ENCODE data around the gene CDK5RAP2. TPM values are rescaled to one million over a fixed set of nuclear protein-coding genes. Genes with fewer than 3 reads are reported as not detected.
"Not testable (repeated sequence)": the region's sequence is repeated elsewhere in the genome, so short reads cannot be mapped to it uniquely, and the experiment has no call there.

The CDK5RAP2 gene
- total and polyA plus RNA-seq, 2 experiments from 2014 or later: 23.9 to 30.9 TPM

GRCh38 chr9:120507936-120508510, 71.9 kb downstream of the CDK5RAP2 start:
- Histone ChIP-seq H4K20me1 (ENCODE audit: insufficient read depth, poor library complexity, severe bottlenecking) (no peaks in the 10 kb centered on the region), H2AFZ (no peak overlapping the region), H3K36me3 (replicated peaks; ENCODE audit: insufficient read depth, low read depth) (no peaks in the 10 kb centered on the region), H3K27ac (no peak overlapping the region), H3K4me1 (ENCODE audit: insufficient read depth) (no peaks in the 10 kb centered on the region), H3K79me2 (no peaks in the 10 kb centered on the region), H3K4me2 (no peak overlapping the region), H3K4me3 (no peak overlapping the region), H3K9me3 (ENCODE audit: low read depth) (no peaks in the 10 kb centered on the region), H3K9me2 (replicated peaks; ENCODE audit: insufficient read depth) (no peaks in the 10 kb centered on the region), H3K27me3 (no peaks in the 10 kb centered on the region)
- TF ChIP-seq EZH2 (IDR thresholded peaks at IDR 0.05; ENCODE audit: borderline replicate concordance): no peak
- no peak for TF ChIP-seq CTCF (IDR thresholded peaks at IDR 0.05; ENCODE audit: poor library complexity)
- no peak for TF ChIP-seq EZH2phosphoT487 (IDR thresholded peaks at IDR 0.05; ENCODE audit: low read depth, severe bottlenecking, unreplicated experiment)
- WGBS (ENCODE audit: low lambda C conversion rate, missing lambda C conversion rate): 69% methylated on average over 3 of the region's 3 CpGs
- no peak for DNase-seq (ENCODE audit: low spot score)

- Histone ChIP-seq H3K4me1 (ENCODE audit: insufficient read depth) (no peaks in the 10 kb centered on the region), H4K20me1 (ENCODE audit: insufficient read depth, poor library complexity, severe bottlenecking) (no peaks in the 10 kb centered on the region), H3K27me3 (no peaks in the 10 kb centered on the region), H3K27ac (no peak overlapping the region), H3K4me3 (no peak overlapping the region), H3K9me3 (ENCODE audit: low read depth) (no peaks in the 10 kb centered on the region), H2AFZ (no peak overlapping the region), H3K4me2 (no peak overlapping the region), H3K9me2 (replicated peaks; ENCODE audit: insufficient read depth) (no peaks in the 10 kb centered on the region), H3K36me3 (replicated peaks; ENCODE audit: insufficient read depth, low read depth) (no peaks in the 10 kb centered on the region), H3K79me2 (no peaks in the 10 kb centered on the region)
- TF ChIP-seq EZH2 (IDR thresholded peaks at IDR 0.05; ENCODE audit: borderline replicate concordance): no peak
- no peak for TF ChIP-seq CTCF (IDR thresholded peaks at IDR 0.05; ENCODE audit: poor library complexity)
- TF ChIP-seq EZH2phosphoT487 (IDR thresholded peaks at IDR 0.05; ENCODE audit: low read depth, severe bottlenecking, unreplicated experiment): no peak
- DNase-seq (ENCODE audit: low spot score): no peak
- 96% methylated on average over 4 of the region's 4 CpGs for WGBS (ENCODE audit: low lambda C conversion rate, missing lambda C conversion rate)
Measured at GRCh38 chr9:120505186-120505585, 74.8 kb downstream of the CDK5RAP2 start.

GRCh38 chr9:120500733-120501132, 79.2 kb downstream of the CDK5RAP2 start:
- TF ChIP-seq EZH2 (IDR thresholded peaks at IDR 0.05; ENCODE audit: borderline replicate concordance) (no peak), CTCF (IDR thresholded peaks at IDR 0.05; ENCODE audit: poor library complexity) (no peak), EZH2phosphoT487 (IDR thresholded peaks at IDR 0.05; ENCODE audit: low read depth, severe bottlenecking, unreplicated experiment) (no peak)
- H2AFZ ChIP-seq: no peak overlapping the region
- no peaks in the 10 kb centered on the region for H3K27me3 ChIP-seq
- H3K9me3 ChIP-seq (ENCODE audit: low read depth): no peaks in the 10 kb centered on the region
- no peak overlapping the region for H3K4me2 ChIP-seq
- H3K27ac ChIP-seq: no peak overlapping the region
- DNase-seq (ENCODE audit: low spot score): no peak
- no peaks in the 10 kb centered on the region for H3K9me2 ChIP-seq (replicated peaks; ENCODE audit: insufficient read depth)
- no peaks in the 10 kb centered on the region for H4K20me1 ChIP-seq (ENCODE audit: insufficient read depth, poor library complexity, severe bottlenecking)
- no peaks in the 10 kb centered on the region for H3K79me2 ChIP-seq
- H3K4me1 ChIP-seq (ENCODE audit: insufficient read depth): no peaks in the 10 kb centered on the region
- 94% methylated on average over 5 of the region's 5 CpGs for WGBS (ENCODE audit: low lambda C conversion rate, missing lambda C conversion rate)
- H3K4me3 ChIP-seq: no peak overlapping the region
- H3K36me3 ChIP-seq (replicated peaks; ENCODE audit: insufficient read depth, low read depth): no peaks in the 10 kb centered on the region

- not testable (repeated sequence) for H3K4me3 ChIP-seq; H3K9me2 ChIP-seq (replicated peaks; ENCODE audit: insufficient read depth); H4K20me1 ChIP-seq (ENCODE audit: insufficient read depth, poor library complexity, severe bottlenecking); H3K4me2 ChIP-seq; H3K27ac ChIP-seq; DNase-seq (ENCODE audit: low spot score); H3K36me3 ChIP-seq (replicated peaks; ENCODE audit: insufficient read depth, low read depth); H3K79me2 ChIP-seq; H2AFZ ChIP-seq; H3K9me3 ChIP-seq (ENCODE audit: low read depth); H3K4me1 ChIP-seq (ENCODE audit: insufficient read depth); H3K27me3 ChIP-seq
- WGBS (ENCODE audit: low lambda C conversion rate, missing lambda C conversion rate): 84% methylated on average over 5 of the region's 5 CpGs
Measured at GRCh38 chr9:120497865-120498264, 82.1 kb downstream of the CDK5RAP2 start.

- not testable (repeated sequence) for DNase-seq (ENCODE audit: low spot score); H3K9me3 ChIP-seq (ENCODE audit: low read depth); H2AFZ ChIP-seq; H3K4me2 ChIP-seq; H3K9me2 ChIP-seq (replicated peaks; ENCODE audit: insufficient read depth); H3K4me1 ChIP-seq (ENCODE audit: insufficient read depth); H3K27ac ChIP-seq; H4K20me1 ChIP-seq (ENCODE audit: insufficient read depth, poor library complexity, severe bottlenecking); H3K27me3 ChIP-seq; H3K36me3 ChIP-seq (replicated peaks; ENCODE audit: insufficient read depth, low read depth); H3K4me3 ChIP-seq; H3K79me2 ChIP-seq
- WGBS (ENCODE audit: low lambda C conversion rate, missing lambda C conversion rate): no CpG with 5 or more reads among the region's 37 CpGs
Measured at GRCh38 chr9:120496438-120496837, 83.5 kb downstream of the CDK5RAP2 start.
